ENCODE data around the gene SCP2D1. TPM values are rescaled to one million over a fixed set of nuclear protein-coding genes. Genes with fewer than 3 reads are reported as not detected.

Gene SCP2D1
- total and polyA plus RNA-seq, 2 donors (not counting 1 experiment from before 2014, with no cell fraction given), result not detected

GRCh38 chr20:18788021-18788420, 25.6 kb upstream of the SCP2D1 start:
- ChIA-PET CTCF (no interaction called here), POLR2A (no interaction called here)
- Histone ChIP-seq H3K9me3 (ENCODE audit: control extremely low read depth in 1 of 3, control insufficient read depth in 2 of 3, insufficient read depth in 1 of 3, low read length in 2 of 3) (peaks cover 0 to 5% (median 0%) of the 10 kb centered on the region in 3 donors), H3K4me1 (ENCODE audit: control insufficient read depth in 2 of 2, insufficient read depth in 2 of 2, low read length in 2 of 2) (no peaks in the 10 kb centered on the region), H2AFZ (ENCODE audit: insufficient read depth, low read depth, low read length, poor library complexity, severe bottlenecking) (no peak overlapping the region), H3K9ac (ENCODE audit: low read length) (no peak overlapping the region), H4K20me1 (ENCODE audit: control insufficient read depth, insufficient read depth, low read length, poor library complexity, severe bottlenecking) (no peaks in the 10 kb centered on the region), H3K4me3 (ENCODE audit: control extremely low read depth in 1 of 5, extremely low read depth in 1 of 5, insufficient read depth in 1 of 5, low read depth in 2 of 5, low read length in 4 of 5) (no peak overlapping the region), H3K79me2 (ENCODE audit: control insufficient read depth, insufficient read depth, low read length) (no peaks in the 10 kb centered on the region), H3K36me3 (replicated peaks in 1 of 2; ENCODE audit: control extremely low read depth in 1 of 2, control insufficient read depth in 1 of 2, extremely low read depth in 1 of 2, insufficient read depth in 2 of 2, low read length in 1 of 2) (no peaks in the 10 kb centered on the region), H3K4me2 (replicated peaks; ENCODE audit: low read depth, low read length, poor library complexity, severe bottlenecking) (no peak overlapping the region), H3K27ac (ENCODE audit: low read length in 2 of 2) (no peak overlapping the region), H3K27me3 (replicated peaks in 1 of 4; ENCODE audit: control extremely low read depth in 1 of 4, control insufficient read depth in 3 of 4, insufficient read depth in 4 of 4, low read length in 3 of 4) (peaks cover 0 to 12% (median 5%) of the 10 kb centered on the region in 4 experiments)
- no peak overlapping the region for H3K4me3 Mint-ChIP-seq
- TF ChIP-seq, protein P1, sequence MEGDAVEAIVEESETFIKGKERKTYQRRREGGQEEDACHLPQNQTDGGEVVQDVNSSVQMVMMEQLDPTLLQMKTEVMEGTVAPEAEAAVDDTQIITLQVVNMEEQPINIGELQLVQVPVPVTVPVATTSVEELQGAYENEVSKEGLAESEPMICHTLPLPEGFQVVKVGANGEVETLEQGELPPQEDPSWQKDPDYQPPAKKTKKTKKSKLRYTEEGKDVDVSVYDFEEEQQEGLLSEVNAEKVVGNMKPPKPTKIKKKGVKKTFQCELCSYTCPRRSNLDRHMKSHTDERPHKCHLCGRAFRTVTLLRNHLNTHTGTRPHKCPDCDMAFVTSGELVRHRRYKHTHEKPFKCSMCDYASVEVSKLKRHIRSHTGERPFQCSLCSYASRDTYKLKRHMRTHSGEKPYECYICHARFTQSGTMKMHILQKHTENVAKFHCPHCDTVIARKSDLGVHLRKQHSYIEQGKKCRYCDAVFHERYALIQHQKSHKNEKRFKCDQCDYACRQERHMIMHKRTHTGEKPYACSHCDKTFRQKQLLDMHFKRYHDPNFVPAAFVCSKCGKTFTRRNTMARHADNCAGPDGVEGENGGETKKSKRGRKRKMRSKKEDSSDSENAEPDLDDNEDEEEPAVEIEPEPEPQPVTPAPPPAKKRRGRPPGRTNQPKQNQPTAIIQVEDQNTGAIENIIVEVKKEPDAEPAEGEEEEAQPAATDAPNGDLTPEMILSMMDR (IDR thresholded peaks at IDR 0.05), result no peak
- TF ChIP-seq EZH2 (IDR thresholded peaks at IDR 0.05; ENCODE audit: borderline replicate concordance, insufficient read depth, low read depth, low read length, poor library complexity, severe bottlenecking), result no peak
- ATAC-seq (ENCODE audit: low read depth), result no peak
- peaks cover 3% of the 10 kb centered on the region for H3K9me3 Mint-ChIP-seq (ENCODE audit: insufficient read depth)
- peaks cover 31% of the 10 kb centered on the region for H3K27me3 Mint-ChIP-seq
- DNase-seq, result no peak
- intact Hi-C loops (cut with micrococcal nuclease), result no loop called here
- no peak overlapping the region for H3K27ac Mint-ChIP-seq
- no peaks in the 10 kb centered on the region for H3K4me1 Mint-ChIP-seq

- CTCF ChIA-PET, result no interaction called here
- DNase-seq, result no peak
- Mint-ChIP-seq H3K27me3 (peaks cover 25% of the 10 kb centered on the region), H3K9me3 (ENCODE audit: insufficient read depth) (peaks cover 3% of the 10 kb centered on the region), H3K27ac (no peak overlapping the region), H3K4me1 (peaks cover 20% of the 10 kb centered on the region), H3K4me3 (no peak overlapping the region)
- Histone ChIP-seq H3K79me2 (ENCODE audit: control insufficient read depth, insufficient read depth, low read length) (peaks cover 4% of the 10 kb centered on the region), H3K9ac (ENCODE audit: low read length) (no peak overlapping the region), H3K27ac (ENCODE audit: low read length in 2 of 2) (no peak overlapping the region), H3K36me3 (replicated peaks in 1 of 2; ENCODE audit: control extremely low read depth in 1 of 2, control insufficient read depth in 1 of 2, extremely low read depth in 1 of 2, insufficient read depth in 2 of 2, low read length in 1 of 2) (no peaks in the 10 kb centered on the region), H3K4me2 (replicated peaks; ENCODE audit: low read depth, low read length, poor library complexity, severe bottlenecking) (no peak overlapping the region), H3K4me3 (ENCODE audit: control extremely low read depth in 1 of 5, extremely low read depth in 1 of 5, insufficient read depth in 1 of 5, low read depth in 2 of 5, low read length in 4 of 5) (no peak overlapping the region), H3K27me3 (replicated peaks in 1 of 4; ENCODE audit: control extremely low read depth in 1 of 4, control insufficient read depth in 3 of 4, insufficient read depth in 4 of 4, low read length in 3 of 4) (peaks cover 0 to 12% (median 2%) of the 10 kb centered on the region in 4 experiments), H4K20me1 (ENCODE audit: control insufficient read depth, insufficient read depth, low read length, poor library complexity, severe bottlenecking) (no peaks in the 10 kb centered on the region), H3K9me3 (ENCODE audit: control extremely low read depth in 1 of 3, control insufficient read depth in 2 of 3, insufficient read depth in 1 of 3, low read length in 2 of 3) (peaks cover 0 to 5% (median 0%) of the 10 kb centered on the region in 3 donors), H2AFZ (ENCODE audit: insufficient read depth, low read depth, low read length, poor library complexity, severe bottlenecking) (no peak overlapping the region), H3K4me1 (ENCODE audit: control insufficient read depth in 2 of 2, insufficient read depth in 2 of 2, low read length in 2 of 2) (peaks cover 6 to 14% of the 10 kb centered on the region in 2 donors)
- TF ChIP-seq, protein P1 (IDR thresholded peaks at IDR 0.05), result no peak
- TF ChIP-seq EZH2 (IDR thresholded peaks at IDR 0.05; ENCODE audit: borderline replicate concordance, insufficient read depth, low read depth, low read length, poor library complexity, severe bottlenecking), result no peak
- 100% methylated on average over 1 of the region's 3 CpGs for WGBS (ENCODE audit: insufficient coverage)
- ATAC-seq (ENCODE audit: low read depth), result no peak
- intact Hi-C loops (cut with micrococcal nuclease), result loop anchor here (5.0 to 10.0 kb wide), 4 partner anchors 653 to 1924 kb away; partner anchors contain the start of genes CFAP61, CRNKL1, KAT14 and PET117
- POLR2A ChIA-PET, result no interaction called here
Measured at GRCh38 chr20:18790787-18791186, 22.8 kb upstream of the SCP2D1 start.

All from B cell (primary cell).